OCI-LY3 (cell line): Measurements from ENCODE around the gene PBX4.

Experiments
- H2AFZ ChIP-seq: fragments of 200-600, 300-600 bp; shearing (Covaris generic); 2 replicates; pipeline ENCODE4 v1.6.0; 2014; ENCODE audit warnings: antibody characterized with exemption, low read depth, low read length
- H3K27ac ChIP-seq: fragments of 200-600, 300-600 bp; sonication (generic); 2 replicates; pipeline ENCODE4 v1.5.1; 2014; ENCODE audit warnings: mild to moderate bottlenecking, low read length, moderate library complexity, mixed read lengths
- H3K27me3 ChIP-seq: fragments of 200-600, 300-600 bp; sonication (generic); 2 replicates; pipeline ENCODE4 v1.6.1; 2014; ENCODE audit warnings: low read depth, low read length, mixed read lengths
- H3K36me3 ChIP-seq: fragments of 200-600, 300-600 bp; sonication (generic); replicated peaks from 2 replicates; pipeline ENCODE3; 2014; ENCODE audit warnings: low read depth, low read length, mixed read lengths
- H3K4me1 ChIP-seq: fragments of 300-600, 200-600 bp; sonication (generic); 2 replicates; pipeline ENCODE4 v1.6.1; 2014; ENCODE audit warnings: low read length, mixed read lengths
- H3K4me2 ChIP-seq: fragments of 200-600, 300-600 bp; sonication (generic); 2 replicates; pipeline ENCODE4 v1.6.1; 2014; ENCODE audit warnings: low read length, mixed read lengths
- H3K4me3 ChIP-seq: fragments of 300-600, 200-600 bp; sonication (generic); 2 replicates; pipeline ENCODE4 v1.5.1; 2014; ENCODE audit warnings: antibody characterized with exemption, mild to moderate bottlenecking, low read length, moderate library complexity
- H3K79me2 ChIP-seq: fragments of 300-600, 200-600 bp; shearing (Covaris generic); 2 replicates; pipeline ENCODE4 v1.6.1; 2014; ENCODE audit warnings: mild to moderate bottlenecking, low read length, mixed read lengths
- H3K9ac ChIP-seq: fragments of 300-600, 200-600 bp; shearing (Covaris generic); 2 replicates; pipeline ENCODE4 v1.6.0; 2014; ENCODE audit warnings: mild to moderate bottlenecking, low read length, moderate library complexity
- H3K9me3 ChIP-seq: fragments of 200-600, 300-600 bp; shearing (Covaris generic); 2 replicates; pipeline ENCODE4 v1.6.1; 2014; ENCODE audit warnings: low read length, mixed read lengths; ENCODE audit not compliant: insufficient read depth
- H4K20me1 ChIP-seq: fragments of 200-600, 300-600 bp; sonication (generic); 2 replicates; pipeline ENCODE4 v1.6.1; 2016; ENCODE audit warnings: low read length, mixed read lengths; ENCODE audit not compliant: insufficient read depth
- EZH2phosphoT487 ChIP-seq: fragments of 200-600 bp; shearing (Covaris generic); IDR thresholded peaks from 2 replicates; pipeline ENCODE4 v1.6.1; 2018; ENCODE audit warnings: antibody characterized with exemption, mixed run types, low read depth
- TF ChIP-seq, protein P1 (sequence below): fragments of 200-600, 300-600 bp; sonication (generic); IDR thresholded peaks from 2 replicates; pipeline ENCODE4 v1.5.1; 2014; ENCODE audit warnings: antibody characterized with exemption, low read length, low read depth

The PBX4 gene

DNA sequence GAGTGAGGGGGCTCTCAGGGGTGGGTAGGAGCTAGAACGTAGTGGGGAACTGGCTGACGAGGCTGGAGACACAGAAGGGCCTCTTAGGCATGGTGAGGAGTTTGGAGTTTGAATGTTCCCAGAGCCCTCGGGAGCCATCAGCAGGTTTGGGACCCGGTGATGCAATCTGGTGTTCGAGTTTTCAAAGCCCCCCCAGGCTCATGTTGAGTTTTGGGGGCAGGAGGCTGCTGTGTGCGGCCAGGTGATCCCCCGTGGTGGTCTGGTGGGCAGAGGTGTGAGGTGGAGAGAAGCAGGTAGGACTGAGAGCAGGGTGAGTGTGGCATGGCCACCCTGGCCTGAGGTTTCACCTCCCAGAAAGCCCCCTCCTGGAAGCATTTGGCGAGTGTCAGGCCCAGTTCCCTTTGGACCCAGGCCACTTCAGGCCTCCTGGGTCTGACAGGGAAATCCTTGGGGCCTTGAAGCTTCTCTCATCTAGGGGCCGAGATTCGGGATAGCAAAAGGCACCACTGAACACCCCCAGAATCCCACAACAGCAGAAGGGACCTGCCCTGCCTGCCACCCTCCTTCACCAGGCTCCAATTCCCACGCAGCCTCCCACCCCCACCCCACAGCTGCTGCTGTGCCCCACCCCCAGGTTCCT, 88.6 kb downstream of the PBX4 start:
- no peak for TF ChIP-seq EZH2phosphoT487
- TF ChIP-seq, protein P1, sequence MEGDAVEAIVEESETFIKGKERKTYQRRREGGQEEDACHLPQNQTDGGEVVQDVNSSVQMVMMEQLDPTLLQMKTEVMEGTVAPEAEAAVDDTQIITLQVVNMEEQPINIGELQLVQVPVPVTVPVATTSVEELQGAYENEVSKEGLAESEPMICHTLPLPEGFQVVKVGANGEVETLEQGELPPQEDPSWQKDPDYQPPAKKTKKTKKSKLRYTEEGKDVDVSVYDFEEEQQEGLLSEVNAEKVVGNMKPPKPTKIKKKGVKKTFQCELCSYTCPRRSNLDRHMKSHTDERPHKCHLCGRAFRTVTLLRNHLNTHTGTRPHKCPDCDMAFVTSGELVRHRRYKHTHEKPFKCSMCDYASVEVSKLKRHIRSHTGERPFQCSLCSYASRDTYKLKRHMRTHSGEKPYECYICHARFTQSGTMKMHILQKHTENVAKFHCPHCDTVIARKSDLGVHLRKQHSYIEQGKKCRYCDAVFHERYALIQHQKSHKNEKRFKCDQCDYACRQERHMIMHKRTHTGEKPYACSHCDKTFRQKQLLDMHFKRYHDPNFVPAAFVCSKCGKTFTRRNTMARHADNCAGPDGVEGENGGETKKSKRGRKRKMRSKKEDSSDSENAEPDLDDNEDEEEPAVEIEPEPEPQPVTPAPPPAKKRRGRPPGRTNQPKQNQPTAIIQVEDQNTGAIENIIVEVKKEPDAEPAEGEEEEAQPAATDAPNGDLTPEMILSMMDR = no peak
- H4K20me1 ChIP-seq = 0 out of 2 replicates have a peak, but pooled peaks cover 3% of the 10 kb centered on the region
- no peak overlapping the region for H3K4me2 ChIP-seq
- H2AFZ ChIP-seq = no peak overlapping the region
- peaks cover 3% of the 10 kb centered on the region; the same call in 1 of the 2 replicates for H3K4me1 ChIP-seq
- H3K79me2 ChIP-seq = peaks cover 12% of the 10 kb centered on the region; the same call in 1 of the 2 replicates
- peaks cover 7% of the 10 kb centered on the region for H3K36me3 ChIP-seq
- no peak overlapping the region for H3K27ac ChIP-seq
- H3K9ac ChIP-seq = no peak overlapping the region
- H3K4me3 ChIP-seq = no peak overlapping the region
- H3K9me3 ChIP-seq = no peaks in the 10 kb centered on the region
- H3K27me3 ChIP-seq = no peaks in the 10 kb centered on the region

DNA sequence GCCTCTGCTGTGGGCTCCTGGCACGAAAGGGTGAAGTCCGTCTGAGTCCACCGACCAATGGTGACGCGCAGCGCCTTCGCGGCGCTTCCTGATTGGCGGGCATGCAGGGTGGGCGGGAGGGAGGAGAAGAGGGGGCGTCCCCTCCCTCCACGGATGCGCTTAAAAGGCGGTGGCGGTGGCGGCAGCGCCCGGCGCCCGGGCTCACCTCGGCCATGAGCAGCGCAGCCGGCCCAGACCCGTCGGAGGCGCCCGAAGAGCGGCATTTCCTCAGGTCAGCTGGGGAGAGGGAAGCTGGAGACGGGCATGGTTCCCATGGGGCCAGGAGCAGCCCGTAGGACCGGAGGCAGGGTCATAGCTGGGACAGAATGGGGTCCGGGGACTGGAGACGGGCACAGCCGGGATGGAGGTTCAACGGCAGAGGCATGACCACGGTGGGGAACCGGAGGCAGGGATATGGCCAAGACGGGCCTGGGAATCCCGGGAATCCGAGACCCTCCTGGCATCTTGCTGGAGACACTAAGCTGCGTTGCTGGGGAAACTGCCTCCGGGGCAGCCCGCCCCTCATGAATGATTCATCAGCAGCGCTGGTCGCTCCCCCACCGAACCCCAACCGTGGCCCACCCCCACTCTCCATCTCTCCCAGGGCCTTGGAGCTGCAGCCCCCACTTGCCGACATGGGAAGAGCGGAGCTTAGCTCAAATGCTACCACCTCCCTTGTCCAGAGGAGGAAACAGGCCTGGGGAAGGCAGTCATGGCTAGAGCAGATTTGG, 89.6 kb downstream of the PBX4 start, which contains the start of gene YJEFN3:
Gene YJEFN3, plus strand, starts transcription at position 191 of the 770 bp plus-strand sequence. Its CDS starts 22 bp downstream, at position 213.
- Histone ChIP-seq H3K79me2 (peaks cover 20% of the 10 kb centered on the region), H3K4me2 (no peak within 1 kb of the TSS), H3K4me1 (peaks cover 3% of the 10 kb centered on the region; the same call in 1 of the 2 replicates), H3K9me3 (no peaks in the 10 kb centered on the region), H3K27me3 (no peaks in the 10 kb centered on the region), H3K9ac (no peak within 1 kb of the TSS), H2AFZ (no peak within 1 kb of the TSS), H3K27ac (no peak within 1 kb of the TSS), H3K4me3 (no peak within 1 kb of the TSS), H4K20me1 (0 out of 2 replicates have a peak, but pooled peaks cover 3% of the 10 kb centered on the region), H3K36me3 (peaks cover 12% of the 10 kb centered on the region)
- TF ChIP-seq EZH2phosphoT487 = no peak
- TF ChIP-seq, protein P1 = no peak

- H3K79me2 ChIP-seq = peaks cover 28% of the 10 kb centered on the region
- no peak overlapping the region for H3K4me2 ChIP-seq
- no peaks in the 10 kb centered on the region for H3K9me3 ChIP-seq
- peaks cover 3% of the 10 kb centered on the region; the same call in 1 of the 2 replicates for H3K4me1 ChIP-seq
- no peak overlapping the region for H3K27ac ChIP-seq
- H3K4me3 ChIP-seq = no peak overlapping the region
- no peak overlapping the region for H2AFZ ChIP-seq
- no peak overlapping the region for H3K9ac ChIP-seq
- H3K36me3 ChIP-seq = peaks cover 15% of the 10 kb centered on the region
- H3K27me3 ChIP-seq = no peaks in the 10 kb centered on the region
- no peak for TF ChIP-seq EZH2phosphoT487
- peaks cover 3% of the 10 kb centered on the region; the same call in 1 of the 2 replicates for H4K20me1 ChIP-seq
These were observed 90.5 kb downstream of the PBX4 start for GRCh38 chr19:19527674-19528625.

GRCh38 chr19:19527371-19527656, 91.2 kb downstream of the PBX4 start:
- Histone ChIP-seq H3K9ac (no peak overlapping the region), H3K4me2 (no peak overlapping the region), H3K79me2 (peaks cover 35% of the 10 kb centered on the region), H3K27ac (no peak overlapping the region), H4K20me1 (peaks cover 3% of the 10 kb centered on the region; the same call in 1 of the 2 replicates), H3K4me3 (no peak overlapping the region), H3K4me1 (peaks cover under 1% of the 10 kb centered on the region; the same call in 1 of the 2 replicates), H3K27me3 (no peaks in the 10 kb centered on the region), H3K36me3 (peaks cover 19% of the 10 kb centered on the region), H2AFZ (no peak overlapping the region), H3K9me3 (no peaks in the 10 kb centered on the region)
- no peak for TF ChIP-seq EZH2phosphoT487
- TF ChIP-seq, protein P1 = no peak
